HEK293 (cell line): ENCODE results near the gene HDLBP.

Experiments
- CTCF ChIP-seq: fragments of 450-650 bp; formaldehyde crosslinking; IDR thresholded peaks from 2 replicates; pipeline ENCODE4 v1.5.1; 2016; ENCODE audit warnings: missing biosample characterization, missing genetic modification characterization
- GFI1B ChIP-seq: fragments of 450-650 bp; formaldehyde crosslinking; IDR thresholded peaks from 2 replicates; pipeline ENCODE4 v1.5.1; 2016; ENCODE audit warnings: missing biosample characterization, missing genetic modification characterization
- HOXA7 ChIP-seq: sonication (generic); formaldehyde crosslinking; IDR thresholded peaks from 2 replicates; pipeline ENCODE4 v1.8.1; 2022; ENCODE audit warnings: missing genetic modification reagents, borderline replicate concordance
- TCF7L2 ChIP-seq: IDR thresholded peaks from 2 replicates; pipeline ENCODE4 v1.6.1; 2011; ENCODE audit warnings: low read depth, mild to moderate bottlenecking, inconsistent platforms, low read length, moderate library complexity, borderline replicate concordance
- ZBTB21 ChIP-seq: fragments of 450-650 bp; formaldehyde crosslinking; IDR thresholded peaks from 2 replicates; pipeline ENCODE4 v1.5.1; 2017; ENCODE audit warnings: missing biosample characterization, missing genetic modification characterization
- ZNF138 ChIP-seq: fragments of 450-650 bp; formaldehyde crosslinking; IDR thresholded peaks from 2 replicates; pipeline ENCODE4 v1.5.1; 2016; ENCODE audit warnings: missing biosample characterization, missing genetic modification characterization, borderline replicate concordance
- ZNF16 ChIP-seq: fragments of 450-650 bp; formaldehyde crosslinking; IDR thresholded peaks from 2 replicates; pipeline ENCODE4 v1.5.1; 2016; ENCODE audit warnings: low read depth, missing biosample characterization, missing genetic modification characterization
- ZNF274 ChIP-seq, 2 experiments: fragments of 200-500 bp in 1 of 2; fragments of 450-650 bp in 1 of 2; sonication (Bioruptor generic) in 1 of 2; formaldehyde crosslinking in 1 of 2; IDR thresholded peaks; 2 replicates each; pipeline versions ENCODE4 v1.5.1 to v1.6.1; 2014 to 2016; ENCODE audit warnings: borderline replicate concordance in 1 of 2, inconsistent platforms in 1 of 2, low read length in 1 of 2, missing biosample characterization in 1 of 2, missing genetic modification characterization in 1 of 2
- ZNF362 ChIP-seq: fragments of 450-650 bp; formaldehyde crosslinking; IDR thresholded peaks from 2 replicates; pipeline ENCODE4 v1.5.1; 2016; ENCODE audit warnings: missing biosample characterization, missing genetic modification characterization
- ZNF555 ChIP-seq: fragments of 450-650 bp; formaldehyde crosslinking; conservative IDR thresholded peaks from 2 replicates; pipeline ENCODE4 v1.5.1; 2017; ENCODE audit warnings: missing biosample characterization, mild to moderate bottlenecking, missing genetic modification characterization, inconsistent platforms
- ZNF785 ChIP-seq: fragments of 450-650 bp; formaldehyde crosslinking; IDR thresholded peaks from 2 replicates; pipeline ENCODE4 v1.5.1; 2016; ENCODE audit warnings: missing biosample characterization, missing genetic modification characterization

GRCh38 chr2:241202268-241202585 is 113.2 kb downstream of the HDLBP start:
- TF ChIP-seq ZBTB21 (no peak), ZNF274 (IDR thresholded peaks at IDR 0.05; ENCODE audit: low read length) (no peak), ZNF274 (tag by site-specific recombination; IDR thresholded peaks at IDR 0.05; ENCODE audit: borderline replicate concordance) (no peak), ZNF138 (tag by site-specific recombination) (no peak), ZNF555 (tag by site-specific recombination) (no peak), ZNF362 (tag by site-specific recombination) (no peak), CTCF (no peak), HOXA7 (no peak), GFI1B (no peak), ZNF16 (tag by site-specific recombination) (no peak), ZNF785 (tag by site-specific recombination) (no peak), TCF7L2 (no peak)
